HCT116 (cell line): ENCODE data around the gene THTPA.

Experiments
- CEBPB ChIP-seq: IDR thresholded peaks from 2 replicates; pipeline ENCODE4 v1.6.1; 2012; ENCODE audit warnings: low read depth
- CTCF ChIP-seq, 3 experiments: fragments of 200-600 bp in 1 of 3; sonication (generic) in 1 of 3; IDR thresholded peaks in 2 of 3; conservative IDR thresholded peaks in 1 of 3; 2 replicates each; pipeline ENCODE4 v1.5.1; 2012 to 2017; ENCODE audit warnings: low read depth in 2 of 3, low read length in 2 of 3, antibody characterized with exemption in 1 of 3, borderline replicate concordance in 1 of 3, control low read depth in 1 of 3, mild to moderate bottlenecking in 1 of 3, mixed read lengths in 1 of 3, mixed run types in 1 of 3, moderate library complexity in 1 of 3; ENCODE audit not compliant: insufficient read depth in 1 of 3
- EZH2 ChIP-seq: fragments of 200-600 bp; sonication (generic); IDR thresholded peaks from 2 replicates; pipeline ENCODE4 v1.6.1; 2017; ENCODE audit warnings: antibody characterized with exemption, mixed run types
- EZH2phosphoT487 ChIP-seq: fragments of 200-600 bp; IDR thresholded peaks from 2 replicates; pipeline ENCODE4 v1.6.1; 2018; ENCODE audit warnings: antibody characterized with exemption, borderline replicate concordance
- POLR2A ChIP-seq: IDR thresholded peaks from 2 replicates; pipeline ENCODE4 v1.7.0; 2011; ENCODE audit warnings: borderline replicate concordance; ENCODE audit not compliant: insufficient read depth, insufficient read length; ENCODE audit errors: extremely low read depth
- POLR2AphosphoS5 ChIP-seq: IDR thresholded peaks from 2 replicates; pipeline ENCODE4 v1.6.1; 2011; ENCODE audit warnings: mild to moderate bottlenecking, low read depth, low read length, moderate library complexity
- REST ChIP-seq: IDR thresholded peaks from 2 replicates; pipeline ENCODE4 v1.6.1; 2012; ENCODE audit warnings: low read depth
- SP1 ChIP-seq: IDR thresholded peaks from 2 replicates; pipeline ENCODE4 v1.6.1; 2012; ENCODE audit warnings: low read depth
- TCF7L2 ChIP-seq: IDR thresholded peaks from 2 replicates; pipeline ENCODE4 v1.7.0; 2011; ENCODE audit warnings: borderline replicate concordance, inconsistent platforms; ENCODE audit not compliant: insufficient read depth, insufficient read length; ENCODE audit errors: extremely low read depth
- ZNF274 ChIP-seq: fragments of 200-500 bp; sonication (Bioruptor generic); IDR thresholded peaks from 2 replicates; pipeline ENCODE4 v1.6.1; 2014; ENCODE audit warnings: mild to moderate bottlenecking, low read depth, low read length, inconsistent platforms

- TF ChIP-seq POLR2A (no peak), ZNF274 (no peak), CTCF (IDR thresholded peaks at IDR 0.05 in 2 of 3, conservative IDR thresholded peaks at IDR 0.05 in 1 of 3; ENCODE audit: borderline replicate concordance in 1 of 3, insufficient read depth in 1 of 3, low read depth in 2 of 3, low read length in 2 of 3) (no peak), EZH2phosphoT487 (no peak), REST (no peak), EZH2 (no peak), CEBPB (no peak), POLR2AphosphoS5 (no peak), TCF7L2 (no peak), SP1 (no peak)
Measured at GRCh38 chr14:23579739-23580138, 23.7 kb downstream of the THTPA start.
